WI38 (cell line): ENCODE data around the gene KCNK5.

ENCODE experiments used
- H3K4me3 ChIP-seq: 2 replicates; pipeline ENCODE4 v1.5.1; 2011; ENCODE audit warnings: low read depth, mild to moderate bottlenecking, control low read depth, low read length
- TF ChIP-seq, protein P1 (sequence below): IDR thresholded peaks from 2 replicates; pipeline ENCODE4 v1.5.1; 2012; ENCODE audit warnings: low read depth, mild to moderate bottlenecking, control low read depth, low read length

KCNK5 gene

GRCh38 chr6:39243809-39244208 is 14.5 kb upstream of the KCNK5 start:
- TF ChIP-seq, protein P1, sequence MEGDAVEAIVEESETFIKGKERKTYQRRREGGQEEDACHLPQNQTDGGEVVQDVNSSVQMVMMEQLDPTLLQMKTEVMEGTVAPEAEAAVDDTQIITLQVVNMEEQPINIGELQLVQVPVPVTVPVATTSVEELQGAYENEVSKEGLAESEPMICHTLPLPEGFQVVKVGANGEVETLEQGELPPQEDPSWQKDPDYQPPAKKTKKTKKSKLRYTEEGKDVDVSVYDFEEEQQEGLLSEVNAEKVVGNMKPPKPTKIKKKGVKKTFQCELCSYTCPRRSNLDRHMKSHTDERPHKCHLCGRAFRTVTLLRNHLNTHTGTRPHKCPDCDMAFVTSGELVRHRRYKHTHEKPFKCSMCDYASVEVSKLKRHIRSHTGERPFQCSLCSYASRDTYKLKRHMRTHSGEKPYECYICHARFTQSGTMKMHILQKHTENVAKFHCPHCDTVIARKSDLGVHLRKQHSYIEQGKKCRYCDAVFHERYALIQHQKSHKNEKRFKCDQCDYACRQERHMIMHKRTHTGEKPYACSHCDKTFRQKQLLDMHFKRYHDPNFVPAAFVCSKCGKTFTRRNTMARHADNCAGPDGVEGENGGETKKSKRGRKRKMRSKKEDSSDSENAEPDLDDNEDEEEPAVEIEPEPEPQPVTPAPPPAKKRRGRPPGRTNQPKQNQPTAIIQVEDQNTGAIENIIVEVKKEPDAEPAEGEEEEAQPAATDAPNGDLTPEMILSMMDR, result no peak
- no peak overlapping the region for H3K4me3 ChIP-seq

GRCh38 chr6:39240155-39240757 is 11.0 kb upstream of the KCNK5 start:
- H3K4me3 ChIP-seq, result no peak overlapping the region
- TF ChIP-seq, protein P1, result no peak

DNA sequence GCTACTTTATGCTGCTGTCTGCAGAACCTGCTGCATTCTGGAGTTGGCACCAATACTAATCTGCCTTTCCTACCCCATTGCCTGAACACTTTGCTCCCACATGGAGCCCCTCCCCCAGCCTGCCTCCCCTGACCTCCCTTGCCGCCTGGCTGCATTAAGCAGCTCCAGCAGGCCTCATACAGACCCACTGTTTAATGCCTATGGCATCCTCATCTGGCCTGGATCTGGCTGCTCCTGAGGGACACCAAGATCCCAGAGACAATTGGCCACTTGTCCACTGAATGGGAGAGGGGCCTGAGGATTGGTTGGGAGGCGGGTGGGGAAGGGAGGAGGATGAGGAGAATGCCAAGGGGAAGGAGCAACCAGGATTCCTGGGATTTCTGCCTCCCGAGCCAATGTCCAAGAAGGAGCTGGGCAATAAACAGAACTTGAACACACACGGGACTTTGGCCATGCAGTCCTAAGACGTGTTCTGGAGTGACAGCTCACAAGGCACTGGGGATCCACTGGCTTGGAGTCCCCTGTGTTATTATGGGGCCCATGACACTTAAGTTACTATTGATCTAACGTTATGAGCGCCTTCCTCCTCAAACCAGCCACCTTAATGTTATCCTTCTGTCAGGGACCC is 10.4 kb upstream of the KCNK5 start:
- H3K4me3 ChIP-seq, result no peak overlapping the region
- TF ChIP-seq, protein P1, result no peak

DNA sequence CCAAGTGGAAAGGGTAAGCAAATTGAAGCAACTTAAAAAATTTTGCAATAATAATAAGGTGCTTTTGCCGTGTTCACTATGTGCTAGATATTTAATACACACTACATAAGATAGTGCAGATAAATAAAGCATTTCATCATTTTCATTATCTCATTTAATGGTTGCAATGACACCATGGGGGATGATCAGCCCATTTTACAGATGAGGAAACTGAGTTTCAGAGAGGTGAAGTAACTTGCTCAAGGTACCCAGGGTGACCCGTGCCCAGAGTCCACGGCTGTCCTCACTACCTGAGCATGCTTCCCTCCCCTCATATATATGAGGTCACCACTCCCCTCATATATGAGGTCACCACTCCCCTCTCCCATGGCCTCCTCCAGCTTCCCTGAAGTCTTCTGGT is 7.5 kb upstream of the KCNK5 start:
- TF ChIP-seq, protein P1, result no peak
- no peak overlapping the region for H3K4me3 ChIP-seq

GRCh38 chr6:39233333-39233732 is 4.1 kb upstream of the KCNK5 start:
- TF ChIP-seq, protein P1, result no peak
- H3K4me3 ChIP-seq, result no peak overlapping the region

DNA sequence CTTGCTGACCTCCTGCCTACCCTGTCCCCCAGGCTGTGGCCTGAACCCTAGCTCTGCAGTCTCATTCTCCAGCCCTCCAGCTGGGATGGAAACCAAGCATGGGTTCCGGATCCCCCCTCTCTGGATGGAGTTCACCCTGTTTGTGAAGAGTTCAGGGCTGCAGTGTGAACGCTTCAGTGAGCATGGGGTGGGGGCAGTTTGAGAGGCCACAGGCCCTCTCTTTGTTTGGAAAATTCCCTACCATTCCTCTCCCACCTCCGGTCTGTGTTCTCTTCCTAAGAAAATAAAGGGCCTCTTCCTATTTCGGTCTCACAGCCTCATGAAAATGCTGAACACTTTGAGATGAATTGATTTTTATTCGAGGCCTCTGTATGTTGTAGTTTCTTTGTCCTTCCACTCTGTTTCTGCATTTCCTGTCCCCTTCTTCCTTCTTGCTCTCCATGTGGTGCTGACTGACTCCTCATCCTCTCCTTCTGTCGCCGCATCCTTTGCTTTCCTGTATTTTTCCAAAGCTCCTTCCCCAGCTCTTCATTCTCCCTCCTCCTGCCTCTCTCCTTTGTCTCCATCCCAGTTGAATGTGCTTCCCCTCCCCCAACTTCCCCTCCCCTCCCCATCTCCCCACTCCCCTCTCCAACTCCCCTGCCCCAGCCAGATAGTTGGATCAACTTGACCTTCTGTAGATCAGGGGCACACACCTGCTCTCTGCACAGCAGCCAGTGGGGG is 2.4 kb upstream of the KCNK5 start:
- TF ChIP-seq, protein P1, result no peak
- no peak overlapping the region for H3K4me3 ChIP-seq

DNA sequence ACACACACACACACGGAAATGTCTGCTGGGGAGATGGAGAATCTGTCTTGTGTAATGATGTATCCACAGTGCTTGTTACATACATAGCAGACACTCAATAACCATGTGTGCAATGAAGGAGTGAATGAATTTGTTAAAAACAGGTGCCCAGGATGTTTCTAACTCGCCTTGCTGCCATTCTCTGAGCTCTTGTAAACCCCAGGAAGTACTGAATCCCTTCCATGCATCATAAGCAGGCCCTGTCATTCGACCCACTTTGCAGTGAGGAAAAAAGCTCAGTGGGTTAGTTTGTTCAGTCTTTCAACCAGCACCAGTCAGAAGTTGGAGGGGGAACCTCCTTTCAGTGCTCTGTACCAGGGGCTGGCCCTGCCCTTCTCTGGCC is 1.4 kb upstream of the KCNK5 start:
- TF ChIP-seq, protein P1, result no peak
- H3K4me3 ChIP-seq, result no peak overlapping the region
